Measurements from ENCODE around the gene ZNF679.

GRCh38 chr7:64180989-64181388 is 47.3 kb upstream of the ZNF679 start:
- no peak for TF ChIP-seq CTCF (IDR thresholded peaks at IDR 0.05; ENCODE audit: insufficient read depth, low read length)
- no peak for TF ChIP-seq GABPA (IDR thresholded peaks at IDR 0.05; ENCODE audit: low read depth)
